Lower lobe of right lung (tissue), 2 donors: ENCODE data around the gene JMJD8. TPM values are rescaled to one million over a fixed set of nuclear protein-coding genes. Genes with fewer than 3 reads are reported as not detected.

ENCODE experiments used
- ATAC-seq, 2 donors: fragments of 200-7000 bp; cut with Tn5 transposase; one replicate each; pipeline ENCODE4 v1.9.1; 2020 to 2022; ENCODE audit warnings: mild to moderate bottlenecking in 2 of 2, moderate library complexity in 2 of 2
- DNase-seq: peaks from one replicate; pipeline ENCODE4 v3.0.0-alpha.2; 2020
- H3K27ac ChIP-seq: fragments of 200-600 bp; one replicate; pipeline ENCODE4 v1.8.0; 2022
- H3K27me3 ChIP-seq: fragments of 200-600 bp; one replicate; pipeline ENCODE4 v1.8.0; 2022; ENCODE audit warnings: low read depth
- H3K36me3 ChIP-seq: fragments of 200-600 bp; one replicate; pipeline ENCODE4 v1.8.0; 2022; ENCODE audit warnings: mild to moderate bottlenecking
- H3K4me1 ChIP-seq: fragments of 200-600 bp; one replicate; pipeline ENCODE4 v1.8.0; 2022
- H3K4me3 ChIP-seq: fragments of 200-600 bp; one replicate; pipeline ENCODE4 v1.8.0; 2022; ENCODE audit warnings: mild to moderate bottlenecking
- H3K9me3 ChIP-seq: fragments of 200-600 bp; one replicate; pipeline ENCODE4 v1.8.0; 2022
- CTCF ChIP-seq: fragments of 200-600 bp; IDR thresholded peaks from one replicate; pipeline ENCODE4 v1.8.0; 2022; ENCODE audit warnings: antibody characterized with exemption, mild to moderate bottlenecking
- intact Hi-C: fragments of 100-400 bp; cut with DNase I; formaldehyde crosslinking; loops from one replicate; pipeline ENCODE4 v1.11.0; 2022
- total RNA-seq: library from RNA; stranded (reverse); fragmentation: NEBNext Ultra II Directional; extraction: Animal tissue kit (Norgen Biotek cat#: 25700); gene quantifications from one replicate; pipeline ENCODE4 v1.2.1, GENCODE V29; 2021
- donor health status: DM: no; HTN: yes; CAD: no; lungs with severe emphysema.

JMJD8 gene
- total RNA-seq, 1 donor from 2014 or later, result 43.2 TPM

- Histone ChIP-seq H3K9me3 (no peaks in the 10 kb centered on the region), H3K4me1 (peaks cover 55% of the 10 kb centered on the region), H3K36me3 (peaks cover 23% of the 10 kb centered on the region), H3K27ac (peak overlapping the region; percentile 88), H3K4me3 (peak overlapping the region; percentile 71), H3K27me3 (peaks cover 11% of the 10 kb centered on the region)
- ATAC-seq (no peak), DNase-seq (peak; percentile 68)
- intact Hi-C loops, result no loop called here
- no peak for TF ChIP-seq CTCF
Measured at GRCh38 chr16:680967-681745, 3.0 kb downstream of the JMJD8 start.

- H3K27ac ChIP-seq, result peak overlapping the region; percentile 88
- peaks cover 50% of the 10 kb centered on the region for H3K4me1 ChIP-seq
Measured at GRCh38 chr16:680625-680945, 3.5 kb downstream of the JMJD8 start.

GRCh38 chr16:679814-680624 is 4.1 kb downstream of the JMJD8 start, which contains the start of gene STUB1:
Gene STUB1 (plus strand): TSS chr16:680410. CDS start chr16:680526, 116 bp downstream.
- Histone ChIP-seq H3K36me3 (peaks cover 20% of the 10 kb centered on the region), H3K4me3 (peak within 1 kb of the TSS; percentile 71), H3K27ac (peak within 1 kb of the TSS; percentile 88), H3K4me1 (peaks cover 50% of the 10 kb centered on the region), H3K27me3 (peaks cover 11% of the 10 kb centered on the region), H3K9me3 (no peaks in the 10 kb centered on the region)
- peak; percentile 90 for DNase-seq
- peak; percentile 84 to 88 for ATAC-seq
- intact Hi-C loops, result no loop called here
- no peak for TF ChIP-seq CTCF

More at GRCh38 chr16:680625-680945, 3.5 kb downstream of the JMJD8 start:
- Histone ChIP-seq H3K36me3 (peaks cover 20% of the 10 kb centered on the region), H3K4me3 (peak overlapping the region; percentile 71), H3K9me3 (no peaks in the 10 kb centered on the region), H3K27me3 (peaks cover 11% of the 10 kb centered on the region)
- intact Hi-C loops, result no loop called here
- ATAC-seq, result no peak
- no peak for DNase-seq
- no peak for TF ChIP-seq CTCF

- Histone ChIP-seq H3K36me3 (peaks cover 20% of the 10 kb centered on the region), H3K27me3 (peaks cover 11% of the 10 kb centered on the region), H3K9me3 (no peaks in the 10 kb centered on the region), H3K4me3 (peak overlapping the region; percentile 71), H3K4me1 (peaks cover 51% of the 10 kb centered on the region), H3K27ac (peak overlapping the region; percentile 70)
- intact Hi-C loops, result no loop called here
- no peak for TF ChIP-seq CTCF
- ATAC-seq (peak; percentile 14 to 41), DNase-seq (peak; percentile 80)
Measured at GRCh38 chr16:678858-679813, 5.0 kb downstream of the JMJD8 start.
